WI38 (cell line): ENCODE results near the gene SLN.

Experiments used
- H3K4me3 ChIP-seq: 2 replicates; pipeline ENCODE4 v1.5.1; 2011; ENCODE audit warnings: low read depth, mild to moderate bottlenecking, control low read depth, low read length
- TF ChIP-seq, protein P1 (sequence below): IDR thresholded peaks from 2 replicates; pipeline ENCODE4 v1.5.1; 2012; ENCODE audit warnings: low read depth, mild to moderate bottlenecking, control low read depth, low read length

Gene SLN

DNA sequence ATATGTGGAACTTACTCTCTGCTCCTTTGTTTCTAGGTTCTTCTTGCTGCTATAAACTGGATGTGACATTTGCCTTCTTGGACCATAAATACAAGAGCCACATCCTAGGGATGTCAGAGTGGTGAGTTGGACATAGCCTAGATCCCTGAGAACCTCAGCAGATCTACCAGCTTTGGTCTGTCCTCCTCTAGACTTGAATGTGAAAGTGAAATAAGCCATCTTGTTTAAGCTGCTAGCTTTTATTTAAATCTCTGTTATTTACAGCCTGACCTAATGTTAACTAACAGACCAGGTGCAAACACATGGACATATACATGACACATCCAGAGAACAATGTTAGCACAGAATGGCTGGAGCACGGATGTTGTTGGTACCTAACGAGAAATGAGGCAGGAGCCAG, 36.0 kb downstream of the SLN start:
- H3K4me3 ChIP-seq = no peak overlapping the region
- TF ChIP-seq, protein P1, sequence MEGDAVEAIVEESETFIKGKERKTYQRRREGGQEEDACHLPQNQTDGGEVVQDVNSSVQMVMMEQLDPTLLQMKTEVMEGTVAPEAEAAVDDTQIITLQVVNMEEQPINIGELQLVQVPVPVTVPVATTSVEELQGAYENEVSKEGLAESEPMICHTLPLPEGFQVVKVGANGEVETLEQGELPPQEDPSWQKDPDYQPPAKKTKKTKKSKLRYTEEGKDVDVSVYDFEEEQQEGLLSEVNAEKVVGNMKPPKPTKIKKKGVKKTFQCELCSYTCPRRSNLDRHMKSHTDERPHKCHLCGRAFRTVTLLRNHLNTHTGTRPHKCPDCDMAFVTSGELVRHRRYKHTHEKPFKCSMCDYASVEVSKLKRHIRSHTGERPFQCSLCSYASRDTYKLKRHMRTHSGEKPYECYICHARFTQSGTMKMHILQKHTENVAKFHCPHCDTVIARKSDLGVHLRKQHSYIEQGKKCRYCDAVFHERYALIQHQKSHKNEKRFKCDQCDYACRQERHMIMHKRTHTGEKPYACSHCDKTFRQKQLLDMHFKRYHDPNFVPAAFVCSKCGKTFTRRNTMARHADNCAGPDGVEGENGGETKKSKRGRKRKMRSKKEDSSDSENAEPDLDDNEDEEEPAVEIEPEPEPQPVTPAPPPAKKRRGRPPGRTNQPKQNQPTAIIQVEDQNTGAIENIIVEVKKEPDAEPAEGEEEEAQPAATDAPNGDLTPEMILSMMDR = no peak

DNA sequence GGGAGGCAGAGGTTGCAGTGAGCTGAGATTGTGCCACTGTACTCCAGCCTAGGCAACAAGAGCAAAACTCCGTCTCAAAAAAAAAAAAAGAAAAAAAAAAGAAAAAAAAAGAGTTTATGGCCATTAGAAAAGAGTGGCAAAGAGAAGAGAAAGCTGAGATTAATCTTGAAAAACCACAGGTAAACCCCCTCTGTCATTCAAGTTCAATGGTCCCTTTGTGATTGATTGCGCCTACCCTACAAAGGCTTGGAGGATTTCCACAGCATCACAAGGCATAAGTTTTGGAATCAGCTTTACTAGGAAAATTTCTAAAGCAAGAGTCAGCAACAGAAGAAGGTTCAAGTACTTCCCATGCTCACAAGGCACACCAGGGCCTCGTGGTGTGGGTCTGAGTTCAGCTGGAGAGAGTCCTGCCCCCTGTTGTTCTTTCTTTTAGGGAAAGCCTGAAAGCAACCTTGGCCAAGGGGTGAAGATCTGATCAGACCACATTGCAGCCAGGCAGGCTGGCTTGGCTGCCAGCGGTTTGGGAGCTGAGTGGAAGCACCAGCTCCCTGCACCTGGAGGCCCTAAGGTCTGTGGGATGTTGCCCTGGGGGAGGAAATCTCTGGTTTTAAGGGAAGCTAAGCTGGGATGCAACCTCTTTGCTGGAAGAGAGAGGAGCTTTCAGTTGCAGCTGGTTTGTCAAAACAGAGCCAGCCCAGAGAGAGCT, 41.8 kb downstream of the SLN start:
- TF ChIP-seq, protein P1 = no peak
- no peak overlapping the region for H3K4me3 ChIP-seq

DNA sequence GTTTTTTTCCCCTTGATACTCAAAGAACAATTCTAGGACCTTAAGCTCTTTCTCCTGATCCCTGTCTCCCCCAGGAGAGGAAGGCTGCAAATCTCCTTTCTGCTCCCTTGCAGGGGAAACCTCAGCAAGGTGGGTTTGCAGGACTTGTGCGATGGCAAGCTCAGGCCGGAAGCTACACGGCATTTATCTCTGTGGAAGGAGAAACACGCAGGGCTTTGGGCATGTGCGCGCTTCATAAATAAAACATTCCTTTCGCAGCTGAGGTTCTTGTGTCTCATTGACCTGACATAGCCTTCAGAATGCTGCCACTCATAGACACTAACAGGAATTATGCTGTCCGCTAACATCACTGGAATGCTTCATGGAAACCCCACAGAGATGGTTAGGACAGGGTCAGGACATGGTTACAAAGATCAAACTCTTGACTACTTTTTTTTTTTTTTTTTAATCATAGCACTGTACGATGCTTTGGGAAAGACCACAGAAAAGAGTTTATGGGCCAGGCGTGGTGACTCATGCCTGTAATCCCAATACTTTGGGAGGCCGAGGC, 42.6 kb downstream of the SLN start:
- H3K4me3 ChIP-seq = no peak overlapping the region
- TF ChIP-seq, protein P1 = no peak

DNA sequence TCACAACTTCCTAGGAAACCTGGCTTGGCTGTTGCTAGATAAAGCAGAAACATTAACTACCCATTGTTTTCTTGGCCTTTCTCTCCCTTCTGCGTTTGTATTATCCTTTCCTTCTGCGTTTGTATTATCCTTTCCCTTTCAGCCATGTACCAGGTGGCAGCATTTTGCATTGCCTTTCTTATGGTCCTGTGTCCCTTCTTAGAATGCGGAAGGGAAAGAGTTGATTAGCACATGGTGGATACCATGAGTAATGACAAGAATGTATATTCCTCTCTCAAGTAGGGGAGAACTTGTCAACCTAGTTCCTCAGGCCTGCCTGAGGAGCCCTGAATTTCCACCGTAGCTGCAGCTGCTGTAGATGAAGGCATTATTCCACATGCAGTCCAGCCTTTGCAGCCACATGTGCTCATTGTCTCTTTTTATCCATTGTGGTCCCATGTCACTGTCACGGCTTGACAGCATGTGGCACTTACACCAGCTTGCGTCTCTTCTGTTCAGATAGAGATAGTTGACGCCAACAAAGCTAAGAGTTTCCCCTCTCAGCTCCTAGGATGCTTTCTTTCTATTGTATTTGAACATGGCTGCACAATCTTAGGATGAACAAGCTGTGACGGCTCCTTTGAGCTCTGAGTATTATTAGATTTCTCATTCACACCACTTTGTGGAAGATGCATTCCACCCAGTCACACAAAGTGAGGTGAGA, 44.8 kb downstream of the SLN start:
- TF ChIP-seq, protein P1 = no peak
- H3K4me3 ChIP-seq = no peak overlapping the region

DNA sequence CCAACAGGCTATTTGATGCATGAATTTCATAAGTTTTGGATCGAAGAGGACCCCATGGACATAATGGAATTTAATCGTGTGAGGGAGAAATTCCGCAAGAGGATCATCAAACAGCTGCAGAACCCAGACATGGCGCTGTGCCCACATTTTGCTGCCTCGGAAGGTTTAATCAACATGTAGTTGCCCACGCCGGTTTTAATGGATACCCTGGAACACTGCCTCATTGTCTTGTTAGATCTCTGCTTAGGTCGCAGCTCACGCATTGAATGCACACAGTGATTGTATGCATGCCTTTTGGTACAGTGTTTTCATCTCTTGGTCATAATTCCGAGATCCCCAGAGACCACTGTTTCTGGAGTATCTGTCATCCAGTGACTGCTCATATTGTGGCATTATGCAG, 46.8 kb downstream of the SLN start:
- TF ChIP-seq, protein P1 = no peak
- no peak overlapping the region for H3K4me3 ChIP-seq

DNA sequence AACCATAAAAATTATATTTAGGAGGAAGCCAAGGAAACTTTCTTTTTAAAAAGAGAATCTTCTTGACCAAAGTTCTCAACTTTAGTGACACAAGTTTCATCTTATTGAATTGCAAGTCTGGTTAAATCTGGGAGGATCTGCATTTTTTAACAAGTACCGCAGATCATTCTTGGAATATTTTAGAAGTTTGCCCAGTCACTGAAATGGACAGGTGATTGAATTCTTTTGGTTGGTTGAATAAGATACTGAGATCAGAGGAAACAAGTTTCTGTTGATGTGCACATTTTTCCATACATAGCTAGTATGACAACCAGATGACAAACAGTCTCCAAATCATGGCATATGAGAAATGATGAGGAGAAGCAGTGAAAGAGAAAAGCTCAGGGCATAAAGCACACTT, 50.2 kb downstream of the SLN start:
- TF ChIP-seq, protein P1 = no peak
- no peak overlapping the region for H3K4me3 ChIP-seq

DNA sequence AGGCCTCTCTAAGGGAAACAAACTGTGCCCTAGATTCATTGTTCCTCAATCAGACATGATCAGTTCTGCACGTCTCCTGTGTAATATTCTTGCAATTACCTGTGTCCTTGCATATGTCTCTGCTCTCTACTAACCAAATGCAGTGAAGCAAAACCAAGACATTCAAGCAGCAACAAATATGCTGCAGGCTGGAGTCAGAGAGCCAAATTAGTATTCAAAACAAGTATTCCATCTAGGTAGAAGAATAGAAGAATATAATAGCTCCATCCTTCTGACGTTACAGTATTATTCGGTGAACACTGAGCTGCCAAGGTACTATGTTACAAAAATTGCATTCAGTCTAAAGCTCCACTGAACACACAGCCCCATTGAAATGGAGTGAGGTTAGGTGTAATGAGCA, 51.8 kb downstream of the SLN start:
- no peak overlapping the region for H3K4me3 ChIP-seq
- TF ChIP-seq, protein P1 = no peak
